Fibroblast of the aortic adventitia (primary cell): ENCODE data around the gene CACNA2D1. TPM values are rescaled to one million over a fixed set of nuclear protein-coding genes. Genes with fewer than 3 reads are reported as not detected.

Experiments
- DNase-seq: peaks from one replicate; pipeline ENCODE4 v3.0.0-alpha.2; 2010; ENCODE audit warnings: low read depth
- H3K4me3 ChIP-seq: 2 replicates; pipeline ENCODE4 v1.5.1; 2011; ENCODE audit warnings: low read depth, mild to moderate bottlenecking, control low read depth, low read length, moderate library complexity
- CTCF ChIP-seq: IDR thresholded peaks from 2 replicates; pipeline ENCODE4 v1.5.1; 2011; ENCODE audit warnings: mild to moderate bottlenecking, low read length, control low read depth, inconsistent platforms; ENCODE audit not compliant: insufficient read depth
- total RNA-seq: library from RNA; depleted of rRNA; stranded (reverse); fragments of >200 nt; gene quantifications from 2 replicates; pipeline ENCODE4 v1.2.3, GENCODE V29; 2012; ENCODE audit warnings: low replicate concordance

Gene CACNA2D1
- total RNA-seq, 1 donor: 90.5 TPM

- DNase-seq: no peak
- no peak for TF ChIP-seq CTCF
- no peak overlapping the region for H3K4me3 ChIP-seq
Observed at GRCh38 chr7:82445271-82445670, 1.7 kb upstream of the CACNA2D1 start.

GRCh38 chr7:82444220-82444909 lies 788 bp upstream of the CACNA2D1 start:
- DNase-seq: no peak
- TF ChIP-seq CTCF: no peak
- peak overlapping the region; percentile 84 for H3K4me3 ChIP-seq

GRCh38 chr7:82443036-82443546 lies 486 bp downstream of the CACNA2D1 start:
- H3K4me3 ChIP-seq: peak overlapping the region; percentile 84
- DNase-seq: peak; percentile 33
- no peak for TF ChIP-seq CTCF

- no peak for TF ChIP-seq CTCF
- H3K4me3 ChIP-seq: peak overlapping the region; percentile 84
- peak; percentile 39 for DNase-seq
Observed at GRCh38 chr7:82442492-82443035, 1.0 kb downstream of the CACNA2D1 start.

- peak; percentile 35 for DNase-seq
- TF ChIP-seq CTCF: no peak
- peak overlapping the region; percentile 84 for H3K4me3 ChIP-seq
Observed at GRCh38 chr7:82441669-82442478, 1.7 kb downstream of the CACNA2D1 start.

GRCh38 chr7:82438521-82438920 lies 5.1 kb downstream of the CACNA2D1 start:
- H3K4me3 ChIP-seq: no peak overlapping the region
- TF ChIP-seq CTCF: no peak
- no peak for DNase-seq
